Fibroblast of mammary gland (primary cell): ENCODE measurements around the gene TMPRSS13.

Source experiments
- DNase-seq: peaks from one replicate; pipeline ENCODE4 v3.0.0-alpha.2; 2010; ENCODE audit warnings: low read depth
- H3K4me3 ChIP-seq: 2 replicates; pipeline ENCODE4 v1.5.1; 2011; ENCODE audit warnings: low read depth, mild to moderate bottlenecking, low read length, moderate library complexity; ENCODE audit not compliant: control insufficient read depth
- TF ChIP-seq, protein P1 (sequence below): conservative IDR thresholded peaks from 2 replicates; pipeline ENCODE4 v1.5.1; 2011; ENCODE audit warnings: low read depth, low read length, inconsistent platforms; ENCODE audit not compliant: control insufficient read depth, insufficient read depth

Gene TMPRSS13

DNA sequence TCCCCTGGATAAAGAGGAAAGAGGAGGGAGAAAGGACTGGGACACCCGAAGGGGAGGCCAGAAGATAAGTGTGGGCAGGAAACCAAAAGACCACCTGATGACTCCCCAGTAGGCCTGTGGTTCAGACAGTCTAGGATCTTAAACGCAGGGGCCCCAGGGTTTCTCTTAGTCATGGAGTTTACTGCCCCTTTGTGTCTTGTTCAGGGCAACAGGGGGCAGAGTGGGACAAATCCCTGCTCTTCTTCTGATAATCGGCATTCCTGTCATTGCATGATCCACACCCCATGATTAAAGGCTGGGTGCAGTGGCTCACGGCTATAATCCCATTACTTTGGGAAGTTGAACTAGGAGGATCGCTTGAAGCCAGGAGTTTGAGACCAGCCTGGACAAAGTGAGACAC, 4.7 kb upstream of the TMPRSS13 start:
- H3K4me3 ChIP-seq, result no peak overlapping the region
- TF ChIP-seq, protein P1, sequence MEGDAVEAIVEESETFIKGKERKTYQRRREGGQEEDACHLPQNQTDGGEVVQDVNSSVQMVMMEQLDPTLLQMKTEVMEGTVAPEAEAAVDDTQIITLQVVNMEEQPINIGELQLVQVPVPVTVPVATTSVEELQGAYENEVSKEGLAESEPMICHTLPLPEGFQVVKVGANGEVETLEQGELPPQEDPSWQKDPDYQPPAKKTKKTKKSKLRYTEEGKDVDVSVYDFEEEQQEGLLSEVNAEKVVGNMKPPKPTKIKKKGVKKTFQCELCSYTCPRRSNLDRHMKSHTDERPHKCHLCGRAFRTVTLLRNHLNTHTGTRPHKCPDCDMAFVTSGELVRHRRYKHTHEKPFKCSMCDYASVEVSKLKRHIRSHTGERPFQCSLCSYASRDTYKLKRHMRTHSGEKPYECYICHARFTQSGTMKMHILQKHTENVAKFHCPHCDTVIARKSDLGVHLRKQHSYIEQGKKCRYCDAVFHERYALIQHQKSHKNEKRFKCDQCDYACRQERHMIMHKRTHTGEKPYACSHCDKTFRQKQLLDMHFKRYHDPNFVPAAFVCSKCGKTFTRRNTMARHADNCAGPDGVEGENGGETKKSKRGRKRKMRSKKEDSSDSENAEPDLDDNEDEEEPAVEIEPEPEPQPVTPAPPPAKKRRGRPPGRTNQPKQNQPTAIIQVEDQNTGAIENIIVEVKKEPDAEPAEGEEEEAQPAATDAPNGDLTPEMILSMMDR, result no peak
- DNase-seq, result no peak

DNA sequence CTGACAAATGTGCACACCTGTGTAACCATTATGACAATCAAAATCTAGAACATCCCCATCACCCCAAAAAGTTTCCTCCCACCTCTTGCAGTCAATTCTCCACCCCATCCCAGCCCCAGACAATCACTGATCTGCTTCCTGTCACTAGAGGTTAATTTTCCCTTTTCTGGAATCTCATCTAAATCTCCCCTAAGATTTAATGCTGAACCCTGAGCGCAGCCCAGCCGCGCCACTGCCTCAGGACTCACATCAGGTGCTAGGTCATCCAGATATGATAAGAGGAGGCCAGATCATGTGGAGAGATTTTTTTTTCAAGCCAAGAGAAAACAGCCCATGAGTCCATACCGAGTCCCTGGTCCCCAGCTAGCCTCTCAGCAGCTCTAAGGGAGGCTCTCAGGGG, 4.3 kb upstream of the TMPRSS13 start:
- no peak for DNase-seq
- no peak overlapping the region for H3K4me3 ChIP-seq
- TF ChIP-seq, protein P1, result no peak

DNA sequence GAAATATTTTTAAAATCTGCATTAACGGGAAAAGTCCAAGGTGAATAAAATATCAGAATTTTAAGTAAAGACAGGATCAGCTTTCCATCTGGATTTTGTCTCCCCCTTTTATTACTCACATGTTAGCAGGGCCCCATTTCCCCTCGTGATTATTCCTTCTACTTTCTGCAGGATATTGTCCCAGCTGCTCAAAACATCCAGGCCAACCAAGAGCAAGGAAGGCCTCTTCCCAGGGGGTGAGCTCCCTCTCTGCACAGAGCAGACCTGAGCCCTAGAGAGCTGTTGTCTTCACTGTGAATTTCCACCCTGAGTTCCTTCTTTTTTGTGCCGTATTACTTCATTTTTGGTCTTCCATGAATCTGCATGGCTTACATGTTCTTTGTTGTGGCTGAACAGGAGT, 3.7 kb upstream of the TMPRSS13 start:
- DNase-seq, result no peak
- TF ChIP-seq, protein P1, result no peak
- no peak overlapping the region for H3K4me3 ChIP-seq

DNA sequence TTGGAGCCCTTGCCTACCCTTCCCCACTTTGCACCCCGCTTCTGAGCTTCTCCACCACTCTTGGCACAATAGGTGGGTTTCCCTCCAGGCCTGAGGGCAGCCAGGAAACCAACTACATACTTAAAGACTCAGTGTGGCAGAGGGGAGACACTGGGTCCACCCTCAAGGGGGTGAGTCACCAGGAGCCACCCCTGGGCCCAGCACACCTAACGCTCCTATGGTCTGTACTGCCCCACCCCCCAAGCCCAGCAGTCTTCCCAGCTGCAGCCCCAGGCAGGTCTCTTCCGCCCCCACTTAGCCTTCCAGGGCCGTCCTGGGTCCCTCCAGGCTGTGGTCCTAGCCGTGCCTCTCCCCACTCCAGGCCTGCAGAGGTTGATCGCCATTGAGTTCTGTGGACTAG, 3.2 kb upstream of the TMPRSS13 start:
- no peak overlapping the region for H3K4me3 ChIP-seq
- no peak for DNase-seq
- TF ChIP-seq, protein P1, result no peak

DNA sequence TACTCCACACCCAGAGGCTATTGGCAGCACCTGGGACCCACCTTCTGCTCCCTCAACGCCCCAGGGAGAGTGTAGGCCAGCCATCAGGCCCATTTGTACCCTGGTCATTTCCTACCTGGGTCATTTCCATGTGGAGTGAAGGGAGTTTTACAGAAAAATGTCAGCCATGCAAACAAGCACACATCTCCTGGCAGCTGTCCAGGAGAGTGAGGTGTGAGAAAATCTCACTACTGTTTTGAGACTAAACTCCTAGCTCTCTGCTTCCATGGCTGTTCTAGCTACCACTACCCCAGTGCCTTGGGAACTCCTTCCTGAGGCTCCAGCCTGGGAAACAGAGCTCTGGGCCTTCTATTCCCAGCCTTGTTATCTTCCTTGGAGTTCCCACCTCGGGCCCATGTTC, 2.8 kb upstream of the TMPRSS13 start:
- DNase-seq, result no peak
- TF ChIP-seq, protein P1, result no peak
- H3K4me3 ChIP-seq, result no peak overlapping the region

DNA sequence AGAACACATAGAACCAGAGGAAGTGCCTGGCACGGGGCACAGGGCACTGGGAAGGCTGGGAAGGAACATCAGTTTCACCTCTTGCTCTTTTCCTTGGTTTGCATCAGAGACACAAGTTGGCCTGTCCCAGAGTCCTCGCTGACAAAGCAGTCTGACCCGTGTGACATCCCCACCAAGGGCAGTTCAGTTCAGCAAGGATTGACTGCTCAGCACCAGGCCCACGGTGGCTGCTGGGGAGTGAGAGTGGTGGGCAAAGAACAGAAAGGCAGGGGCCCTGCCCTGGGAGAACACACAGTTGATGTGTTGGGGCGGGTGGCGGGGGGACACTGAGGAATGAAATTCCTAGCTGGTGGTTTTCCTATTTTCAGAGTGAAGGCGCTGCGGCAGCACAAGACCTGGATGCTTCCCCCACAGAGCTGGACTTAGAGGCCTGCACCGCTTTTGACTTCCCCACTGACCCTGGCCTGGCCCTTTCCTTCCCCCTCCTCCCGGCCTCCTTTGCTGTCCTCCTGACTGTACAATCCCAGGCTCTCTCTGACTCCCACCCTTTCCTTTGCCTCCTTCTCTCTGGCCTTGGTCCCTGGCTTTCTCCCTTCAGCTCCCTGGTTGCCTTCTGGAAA, 2.2 kb upstream of the TMPRSS13 start:
- TF ChIP-seq, protein P1, result no peak
- H3K4me3 ChIP-seq, result no peak overlapping the region
- DNase-seq, result no peak
